SK-N-SH (cell line): ENCODE data around the gene VPS13C. TPM values are rescaled to one million over a fixed set of nuclear protein-coding genes. Genes with fewer than 3 reads are reported as not detected.

Experiments used
- CTCF ChIA-PET: fragments of 300-600, 350-600 bp; formaldehyde crosslinking; extraction: SDS; loops from one replicate; lab custom pipeline; 2021; lab: Yijun Ruan, JAX
- POLR2A ChIA-PET: fragments of 350-600 bp; sonication (Branson Sonifier 250); formaldehyde crosslinking; extraction: SDS; loops from one replicate; lab custom pipeline; 2020; ENCODE audit warnings: antibody characterized with exemption, inconsistent platforms; lab: Yijun Ruan, JAX
- DNase-seq: peaks from one replicate; pipeline ENCODE4 v3.0.0; 2012
- H2AFZ ChIP-seq: fragments of 200-600 bp; sonication (generic); 2 replicates; pipeline ENCODE4 v1.8.1; 2016; ENCODE audit warnings: antibody characterized with exemption, mild to moderate bottlenecking, low read depth
- H3F3A ChIP-seq: fragments of 200-600 bp; sonication (generic); replicated peaks from 2 replicates; pipeline ENCODE3; 2016; ENCODE audit warnings: antibody characterized with exemption, mild to moderate bottlenecking; ENCODE audit not compliant: insufficient read depth
- H3K27ac ChIP-seq, 2 experiments: fragments of 200-500 bp in 1 of 2; fragments of 200-600 bp in 1 of 2; sonication (Bioruptor generic) in 1 of 2; sonication (generic), shearing (Covaris generic) in 1 of 2; 2 replicates each; pipeline versions ENCODE4 v1.5.1 to v1.6.1; 2014 to 2016; ENCODE audit warnings: low read depth in 2 of 2, inconsistent platforms in 1 of 2, low read length in 1 of 2, mild to moderate bottlenecking in 1 of 2, mixed read lengths in 1 of 2
- H3K27me3 ChIP-seq: fragments of 200-600 bp; sonication (generic), shearing (Covaris generic); 2 replicates; pipeline ENCODE4 v1.6.1; 2016; ENCODE audit warnings: mixed run types; ENCODE audit not compliant: insufficient read depth
- H3K36me3 ChIP-seq, 2 experiments: fragments of 200-500 bp in 1 of 2; fragments of 200-600 bp in 1 of 2; sonication (Bioruptor generic) in 1 of 2; sonication (generic) in 1 of 2; replicated peaks in 1 of 2; 2 replicates each; pipeline versions ENCODE3 to v1.5.1; 2014 to 2016; ENCODE audit warnings: low read length in 1 of 2, mild to moderate bottlenecking in 1 of 2; ENCODE audit not compliant: insufficient read depth in 2 of 2, control insufficient read depth in 1 of 2
- H3K4me1 ChIP-seq, 2 experiments: fragments of 200-500 bp in 1 of 2; fragments of 200-600 bp in 1 of 2; sonication (Bioruptor generic) in 1 of 2; sonication (generic), shearing (Covaris generic) in 1 of 2; 2 replicates each; pipeline versions ENCODE4 v1.5.1 to v1.6.1; 2014 to 2016; ENCODE audit warnings: low read depth in 1 of 2, low read length in 1 of 2, mixed run types in 1 of 2; ENCODE audit not compliant: insufficient read depth in 2 of 2, control insufficient read depth in 1 of 2
- H3K4me2 ChIP-seq: fragments of 200-600 bp; sonication (generic), shearing (Covaris generic); 2 replicates; pipeline ENCODE4 v1.6.1; 2017; ENCODE audit warnings: mixed run types
- H3K4me3 ChIP-seq, 2 experiments: fragments of 200-500 bp in 1 of 2; fragments of 200-600 bp in 1 of 2; sonication (Bioruptor generic) in 1 of 2; sonication (generic), shearing (Covaris generic) in 1 of 2; 2 replicates each; pipeline versions ENCODE4 v1.5.1 to v1.8.1; 2014 to 2016; ENCODE audit warnings: low read depth in 2 of 2, inconsistent platforms in 1 of 2, low read length in 1 of 2, mild to moderate bottlenecking in 1 of 2, mixed read lengths in 1 of 2, moderate library complexity in 1 of 2
- H3K79me2 ChIP-seq: fragments of 200-600 bp; sonication (generic); 2 replicates; pipeline ENCODE4 v1.8.1; 2017; ENCODE audit warnings: mild to moderate bottlenecking; ENCODE audit not compliant: insufficient read depth
- H3K9ac ChIP-seq: fragments of 200-600 bp; sonication (generic); 2 replicates; pipeline ENCODE4 v1.6.1; 2017; ENCODE audit warnings: mixed run types
- H3K9me2 ChIP-seq: fragments of 200-600 bp; sonication (generic); 2 replicates; pipeline ENCODE4 v1.6.1; 2017; ENCODE audit warnings: mixed run types
- H3K9me3 ChIP-seq: fragments of 200-600 bp; sonication (generic); 2 replicates; pipeline ENCODE4 v1.6.1; 2017; ENCODE audit warnings: mixed run types, mild to moderate bottlenecking, moderate library complexity
- H4K20me1 ChIP-seq: fragments of 200-600 bp; sonication (generic); 2 replicates; pipeline ENCODE4 v1.6.1; 2017; ENCODE audit warnings: mild to moderate bottlenecking, mixed run types; ENCODE audit not compliant: insufficient read depth
- CTCF ChIP-seq: fragments of 200-600 bp; sonication (generic); IDR thresholded peaks from 2 replicates; pipeline ENCODE4 v1.6.1; 2017; ENCODE audit warnings: antibody characterized with exemption, mild to moderate bottlenecking, moderate library complexity
- IRF3 ChIP-seq: fragments of 150-350 bp; IDR thresholded peaks from 2 replicates; pipeline ENCODE4 v1.6.1; 2016; ENCODE audit warnings: mild to moderate bottlenecking, low read depth, low read length
- MAX ChIP-seq: IDR thresholded peaks from 2 replicates; pipeline ENCODE4 v1.4.0; 2012; ENCODE audit warnings: low read depth
- MEF2A ChIP-seq: IDR thresholded peaks from 2 replicates; pipeline ENCODE4 v1.4.0; 2012; ENCODE audit warnings: low read depth, borderline replicate concordance
- NRF1 ChIP-seq: IDR thresholded peaks from 2 replicates; pipeline ENCODE4 v1.6.1; 2012; ENCODE audit warnings: low read depth, mild to moderate bottlenecking, low read length
- PBX3 ChIP-seq: IDR thresholded peaks from 2 replicates; pipeline ENCODE4; 2012
- RAD21 ChIP-seq: IDR thresholded peaks from 2 replicates; pipeline ENCODE4 v1.6.1; 2012; ENCODE audit warnings: mild to moderate bottlenecking, low read length
- REST ChIP-seq: IDR thresholded peaks from 2 replicates; pipeline ENCODE4 v1.6.1; 2012; ENCODE audit warnings: mild to moderate bottlenecking, low read depth, low read length, moderate library complexity
- RXRA ChIP-seq: IDR thresholded peaks from 2 replicates; pipeline ENCODE4 v1.4.0; 2012; ENCODE audit warnings: low read depth, mild to moderate bottlenecking, borderline replicate concordance
- SMC3 ChIP-seq: IDR thresholded peaks from 2 replicates; pipeline ENCODE4 v1.6.1; 2012; ENCODE audit warnings: low read depth, low read length, improper control_type of control experiment
- ZBTB33 ChIP-seq: IDR thresholded peaks from 2 replicates; pipeline ENCODE4 v1.4.0; 2012; ENCODE audit warnings: low read depth, borderline replicate concordance
- WGBS: methylation state at CpG from one replicate; pipeline ENCODE4 v1.1.6; 2017; ENCODE audit warnings: low lambda C conversion rate; 5-methylcytosine and 5-hydroxymethylcytosine counted together
- polyA plus RNA-seq, 3 experiments: library from polyadenylated mRNA; depleted of rRNA; stranded (reverse); fragments of >200 nt; gene quantifications; 2 replicates each; pipeline ENCODE4 v1.2.3, GENCODE V29; 2012

Gene VPS13C
- polyA plus RNA-seq, 1 of the 3 experiments (the other 2 are of a cell fraction): 5.7 TPM

GRCh38 chr15:61834076-61834697, 226.1 kb downstream of the VPS13C start:
- Histone ChIP-seq H3K9me2 (no peaks in the 10 kb centered on the region), H3K9ac (no peak overlapping the region), H3K79me2 (no peaks in the 10 kb centered on the region), H3K4me1 (peaks cover 0 to 18% of the 10 kb centered on the region in 2 experiments; a peak in 1 of 4 replicates), H3K9me3 (no peaks in the 10 kb centered on the region), H3K36me3 (no peaks in the 10 kb centered on the region), H3K4me2 (no peak overlapping the region), H4K20me1 (no peaks in the 10 kb centered on the region), H3F3A (no peaks in the 10 kb centered on the region), H2AFZ (no peak overlapping the region), H3K27me3 (no peaks in the 10 kb centered on the region), H3K4me3 (peak overlapping the region in 1 of 2 experiments; percentile 5; a peak in 1 of 4 replicates), H3K27ac (no peak overlapping the region)
- ChIA-PET POLR2A (no interaction called here), CTCF (interaction anchor here (0.6 to 6.1 kb wide), 103 partner anchors 9 to 1475 kb away, joined by 3 to 86 read pairs (median 4); partner anchors contain the start of gene RORA)
- TF ChIP-seq ZBTB33 (no peak), RAD21 (peak; percentile 96), REST (no peak), NRF1 (0 out of 2 replicates have a peak, but pooled peaks have one; percentile 5), IRF3 (no peak), PBX3 (no peak), RXRA (no peak), SMC3 (peak; percentile 94), MEF2A (no peak), CTCF (peak; percentile 93), MAX (no peak)
- WGBS: 22% methylated on average over 16 of the region's 16 CpGs
- peak; percentile 75 for DNase-seq
